GM23338 (cell line): ENCODE measurements around the gene DOCK4. TPM values are rescaled to one million over a fixed set of nuclear protein-coding genes. Genes with fewer than 3 reads are reported as not detected.

Source experiments
- ATAC-seq: fragments of 200-7000 bp; cut with Tn5 transposase; 3 replicates; pipeline ENCODE4 v1.9.1; 2020
- DNase-seq: peaks from one replicate; pipeline ENCODE4 v3.0.0-alpha.2; 2015; ENCODE audit warnings: low spot score
- H2AFZ ChIP-seq: fragments of 200-600 bp; sonication (generic); 2 replicates; pipeline ENCODE4 v1.8.0; 2016; ENCODE audit warnings: antibody characterized with exemption, mild to moderate bottlenecking, moderate library complexity
- H3F3A ChIP-seq: fragments of 200-600 bp; sonication (generic); replicated peaks from 2 replicates; pipeline ENCODE4 v1.8.0; 2017; ENCODE audit warnings: antibody characterized with exemption, mixed run types, low read depth
- H3K27ac ChIP-seq: fragments of 200-600 bp; sonication (generic); 2 replicates; pipeline ENCODE4 v1.6.1; 2016; ENCODE audit warnings: low read depth
- H3K27me3 ChIP-seq: fragments of 200-600 bp; sonication (generic); 2 replicates; pipeline ENCODE4 v1.8.0; 2016; ENCODE audit warnings: mild to moderate bottlenecking, mixed run types, moderate library complexity; ENCODE audit not compliant: insufficient read depth
- H3K36me3 ChIP-seq: fragments of 200-600 bp; sonication (generic); 2 replicates; pipeline ENCODE4 v1.8.0; 2016; ENCODE audit warnings: mild to moderate bottlenecking; ENCODE audit not compliant: insufficient read depth
- H3K4me1 ChIP-seq: fragments of 200-600 bp; sonication (generic); 2 replicates; pipeline ENCODE4 v1.8.0; 2016; ENCODE audit warnings: mild to moderate bottlenecking, moderate library complexity; ENCODE audit not compliant: insufficient read depth
- H3K4me2 ChIP-seq: fragments of 200-600 bp; sonication (generic); 2 replicates; pipeline ENCODE4 v1.7.1; 2017; ENCODE audit warnings: mixed run types
- H3K4me3 ChIP-seq: fragments of 200-600 bp; sonication (generic); 2 replicates; pipeline ENCODE4 v1.6.1; 2016; ENCODE audit warnings: mixed run types
- H3K79me2 ChIP-seq: fragments of 200-600 bp; sonication (generic); replicated peaks from 2 replicates; pipeline ENCODE4 v1.8.0; 2017; ENCODE audit warnings: mild to moderate bottlenecking; ENCODE audit not compliant: insufficient read depth
- H3K9me2 ChIP-seq: fragments of 200-600 bp; sonication (generic); 2 replicates; pipeline ENCODE4 v1.8.0; 2017; ENCODE audit not compliant: insufficient read depth
- H4K20me1 ChIP-seq: fragments of 200-600 bp; sonication (generic); replicated peaks from 2 replicates; pipeline ENCODE4 v1.8.0; 2017; ENCODE audit warnings: mild to moderate bottlenecking; ENCODE audit not compliant: insufficient read depth
- H3K27ac Mint-ChIP-seq: 2 replicates; pipeline ENCODE4 v1.8.0; 2020; ENCODE audit warnings: inconsistent platforms, mild to moderate bottlenecking, moderate library complexity, mixed read lengths
- H3K27me3 Mint-ChIP-seq: 3 replicates; pipeline ENCODE4 v1.8.0; 2022; ENCODE audit warnings: low read depth, mild to moderate bottlenecking, moderate library complexity, mixed read lengths, inconsistent platforms; ENCODE audit not compliant: insufficient read depth, poor library complexity
- H3K36me3 Mint-ChIP-seq: 3 replicates; pipeline ENCODE4 v1.8.0; 2021; ENCODE audit warnings: low read depth, mild to moderate bottlenecking, inconsistent platforms, moderate library complexity, mixed read lengths
- H3K4me1 Mint-ChIP-seq: 3 replicates; pipeline ENCODE4 v1.8.0; 2020; ENCODE audit warnings: mild to moderate bottlenecking, inconsistent platforms, mixed read lengths
- H3K4me3 Mint-ChIP-seq: 3 replicates; pipeline ENCODE4 v1.8.0; 2021; ENCODE audit warnings: moderate library complexity, mild to moderate bottlenecking, inconsistent platforms, mixed read lengths
- H3K9me3 Mint-ChIP-seq: 3 replicates; pipeline ENCODE4 v1.8.0; 2020; ENCODE audit warnings: moderate library complexity, mild to moderate bottlenecking, inconsistent platforms, mixed read lengths
- CTCF ChIP-seq, 2 experiments: fragments of 200-600 bp in 1 of 2; sonication (generic) in 1 of 2; conservative IDR thresholded peaks; 2 replicates each; pipeline versions ENCODE4 v1.5.1 to v1.6.1; 2016 to 2017; ENCODE audit warnings: antibody characterized with exemption in 2 of 2, low read depth in 2 of 2, mild to moderate bottlenecking in 2 of 2, moderate library complexity in 1 of 2
- JUNB ChIP-seq: IDR thresholded peaks from one replicate; pipeline ENCODE4 v1.6.1; 2016; ENCODE audit warnings: antibody characterized with exemption; ENCODE audit not compliant: unreplicated experiment
- NANOG ChIP-seq: IDR thresholded peaks from 2 replicates; pipeline ENCODE4 v1.6.1; 2016; ENCODE audit warnings: antibody characterized with exemption, borderline replicate concordance
- POLR2AphosphoS5 ChIP-seq: IDR thresholded peaks from 2 replicates; pipeline ENCODE4 v1.6.1; 2016; ENCODE audit warnings: antibody characterized with exemption, low read depth
- STAT1 ChIP-seq: IDR thresholded peaks from one replicate; pipeline ENCODE4 v1.6.1; 2016; ENCODE audit warnings: antibody characterized with exemption; ENCODE audit not compliant: unreplicated experiment
- ZNF114 ChIP-seq: fragments of 250-450 bp; sonication (Bioruptor Pico); IDR thresholded peaks from 2 replicates; pipeline ENCODE4 v1.5.0; 2020; ENCODE audit warnings: mild to moderate bottlenecking, moderate library complexity
- ZNF462 ChIP-seq: fragments of 250-450 bp; sonication (Bioruptor Pico); IDR thresholded peaks from 2 replicates; pipeline ENCODE4 v1.5.0; 2020; ENCODE audit warnings: mild to moderate bottlenecking, moderate library complexity
- polyA plus RNA-seq: library from polyadenylated mRNA; unstranded; fragments of >200 nt; fragmentation: Nextera tagmentation; extraction: Ambion mirVana; gene quantifications from 2 replicates; pipeline ENCODE4 v1.2.1, GENCODE V29; 2016
- total RNA-seq: library from RNA; depleted of rRNA; stranded (reverse); fragments of >200 nt; shearing (Covaris generic); gene quantifications from 2 replicates; pipeline ENCODE4 v1.2.3, GENCODE V29; 2014

Gene DOCK4
- total and polyA plus RNA-seq, 2 experiments from 2014 or later = 6.3 to 33.8 TPM

GRCh38 chr7:111873963-111874690, 332.1 kb downstream of the DOCK4 start:
- Mint-ChIP-seq H3K27ac (peak overlapping the region; percentile 83), H3K36me3 (peaks cover 41% of the 10 kb centered on the region), H3K4me3 (peak overlapping the region; percentile 43; the same call in 1 of the 3 replicates), H3K27me3 (peaks cover 2% of the 10 kb centered on the region), H3K9me3 (peaks cover 3% of the 10 kb centered on the region; the same call in 1 of the 3 replicates), H3K4me1 (peaks cover 45% of the 10 kb centered on the region)
- Histone ChIP-seq H3K79me2 (no peaks in the 10 kb centered on the region), H3F3A (peaks cover 8% of the 10 kb centered on the region; the same call in 1 of the 2 replicates), H4K20me1 (no peaks in the 10 kb centered on the region), H3K9me2 (peaks cover 4% of the 10 kb centered on the region; the same call in 1 of the 2 replicates), H3K4me2 (peak overlapping the region; percentile 50), H2AFZ (no peak overlapping the region), H3K4me3 (0 out of 2 replicates have a peak overlapping the region, but pooled peaks have one; percentile 5), H3K36me3 (no peaks in the 10 kb centered on the region), H3K4me1 (peaks cover 41% of the 10 kb centered on the region), H3K27ac (peak overlapping the region; percentile 12), H3K27me3 (no peaks in the 10 kb centered on the region)
- TF ChIP-seq JUNB (no peak), NANOG (peak; percentile 47; the same call in 1 of the 2 replicates), STAT1 (no peak), ZNF462 (CRISPR knock-in tag) (0 out of 2 replicates have a peak, but pooled peaks have one; percentile 7), POLR2AphosphoS5 (no peak), ZNF114 (no peak), CTCF (conservative IDR thresholded peaks at IDR 0.05; ENCODE audit: low read depth in 2 of 2) (no peak)
- peak; percentile 62 for ATAC-seq
- DNase-seq = peak; percentile 28
